Measurements from ENCODE around the gene FGD6. TPM values are rescaled to one million over a fixed set of nuclear protein-coding genes. Genes with fewer than 3 reads are reported as not detected.

Gene FGD6
- total RNA-seq, 3 donors from 2014 or later = 20.5 to 52.1 (median 24.2) TPM

- Histone ChIP-seq H3K4me1 (ENCODE audit: low read depth) (no peaks in the 10 kb centered on the region), H3K9me3 (no peaks in the 10 kb centered on the region), H3K4me3 (no peak overlapping the region), H3K36me3 (ENCODE audit: low read depth) (no peaks in the 10 kb centered on the region)
- ATAC-seq (peak; percentile 61), DNase-seq (peak in 1 of 3 donors; percentile 21)
- intact Hi-C loops (cut with DNase I, micrococcal nuclease) = no loop called here
- TF ChIP-seq CTCF (IDR thresholded peaks at IDR 0.05) = no peak
These were observed 42.1 kb upstream of the FGD6 start for GRCh38 chr12:95259368-95259767.

GRCh38 chr12:95258803-95259202 lies 41.5 kb upstream of the FGD6 start:
- TF ChIP-seq CTCF (IDR thresholded peaks at IDR 0.05) = no peak
- H3K36me3 ChIP-seq (ENCODE audit: low read depth) = no peaks in the 10 kb centered on the region
- intact Hi-C loops (cut with DNase I, micrococcal nuclease) = no loop called here

GRCh38 chr12:95258151-95258550 lies 40.9 kb upstream of the FGD6 start:
- no peak for ATAC-seq
- no peak for DNase-seq
- H3K4me3 ChIP-seq = no peak overlapping the region
- no peaks in the 10 kb centered on the region for H3K9me3 ChIP-seq
- H3K4me1 ChIP-seq (ENCODE audit: low read depth) = no peaks in the 10 kb centered on the region
- TF ChIP-seq CTCF (IDR thresholded peaks at IDR 0.05) = no peak
- H3K36me3 ChIP-seq (ENCODE audit: low read depth) = peaks cover 5% of the 10 kb centered on the region
- intact Hi-C loops (cut with DNase I, micrococcal nuclease) = no loop called here

More at GRCh38 chr12:95258803-95259202, 41.5 kb upstream of the FGD6 start:
- Histone ChIP-seq H3K9me3 (no peaks in the 10 kb centered on the region), H3K4me3 (no peak overlapping the region), H3K4me1 (ENCODE audit: low read depth) (no peaks in the 10 kb centered on the region)
- no peak for DNase-seq
- no peak for ATAC-seq

GRCh38 chr12:95257541-95257940 lies 40.3 kb upstream of the FGD6 start:
- TF ChIP-seq CTCF (IDR thresholded peaks at IDR 0.05) = no peak
- DNase-seq = no peak
- Histone ChIP-seq H3K4me3 (no peak overlapping the region), H3K36me3 (ENCODE audit: low read depth) (peaks cover 5% of the 10 kb centered on the region), H3K9me3 (no peaks in the 10 kb centered on the region), H3K4me1 (ENCODE audit: low read depth) (no peaks in the 10 kb centered on the region)
- intact Hi-C loops (cut with DNase I, micrococcal nuclease) = no loop called here
- ATAC-seq = no peak

GRCh38 chr12:95253386-95253785 lies 36.1 kb upstream of the FGD6 start:
- intact Hi-C loops (cut with DNase I, micrococcal nuclease) = no loop called here
- TF ChIP-seq CTCF (IDR thresholded peaks at IDR 0.05) = no peak
- peaks cover 5% of the 10 kb centered on the region for H3K36me3 ChIP-seq (ENCODE audit: low read depth)
- H3K4me3 ChIP-seq = no peak overlapping the region
- no peak for ATAC-seq
- H3K4me1 ChIP-seq (ENCODE audit: low read depth) = no peaks in the 10 kb centered on the region
- no peaks in the 10 kb centered on the region for H3K9me3 ChIP-seq
- DNase-seq = no peak

All from mucosa of descending colon (tissue), 3 donors.